NCI-H460 (cell line): Measurements from ENCODE around the gene FAM187B. TPM values are rescaled to one million over a fixed set of nuclear protein-coding genes. Genes with fewer than 3 reads are reported as not detected.

Experiments used
- DNase-seq: peaks from one replicate; pipeline ENCODE4 v3.0.0-alpha.2; 2016; ENCODE audit warnings: low read depth; ENCODE audit errors: extremely low read depth
- total RNA-seq: library from RNA; depleted of rRNA; stranded (reverse); fragments of >200 nt; shearing (Covaris generic); gene quantifications from 2 replicates; pipeline ENCODE4 v1.2.3, GENCODE V29; 2014; rRNA removed

The FAM187B gene
- total RNA-seq, 1 experiment from 2014 or later: not detected

- DNase-seq: no peak
Measured at GRCh38 chr19:35194012-35194984, 34.2 kb downstream of the FAM187B start.

GRCh38 chr19:35184884-35185283 is 43.7 kb downstream of the FAM187B start:
- no peak for DNase-seq

GRCh38 chr19:35184267-35184666 is 44.3 kb downstream of the FAM187B start:
- no peak for DNase-seq

GRCh38 chr19:35181387-35181786 is 47.2 kb downstream of the FAM187B start:
- no peak for DNase-seq

GRCh38 chr19:35179830-35180229 is 48.7 kb downstream of the FAM187B start:
- no peak for DNase-seq

- DNase-seq: no peak
Measured at GRCh38 chr19:35178701-35179100, 49.8 kb downstream of the FAM187B start.

- no peak for DNase-seq
Measured at GRCh38 chr19:35177377-35178274, 50.9 kb downstream of the FAM187B start.

GRCh38 chr19:35176181-35176570 is 52.4 kb downstream of the FAM187B start:
- DNase-seq: no peak

Other genes with a start within 250 kb of the FAM187B start
- gene GRAMD1A, start 228.4 kb downstream of the FAM187B start, total RNA-seq: 28.8 and 34.5 TPM in 2 replicates
- gene SCN1B, start 198.3 kb downstream of the FAM187B start, total RNA-seq: 0.61 and 0.82 TPM in 2 replicates
- not detected in 2 replicates for gene HPN, start 187.0 kb downstream of the FAM187B start, total RNA-seq
- not detected in 2 replicates for gene FXYD3, start 112.9 kb downstream of the FAM187B start, total RNA-seq
- 0.12 TPM in 1 of 2 replicates, not detected in the other for gene LGI4, start 93.7 kb downstream of the FAM187B start, total RNA-seq
- gene FXYD1, start 89.9 kb downstream of the FAM187B start, total RNA-seq: not detected in 2 replicates
- gene FXYD7, start 85.5 kb downstream of the FAM187B start, total RNA-seq: not detected in 2 replicates
- gene FXYD5, start 74.0 kb downstream of the FAM187B start, total RNA-seq: 104 TPM in 2 replicates
- gene LSR, start 20.3 kb upstream of the FAM187B start, total RNA-seq: 0.10 and 0.63 TPM in 2 replicates
- 42.8 and 43.9 TPM in 2 replicates for gene USF2, start 40.2 kb upstream of the FAM187B start, total RNA-seq
- gene HAMP, start 53.8 kb upstream of the FAM187B start, total RNA-seq: not detected in 2 replicates
- gene MAG, start 63.4 kb upstream of the FAM187B start, total RNA-seq: not detected in 2 replicates
- gene CD22, start 100.4 kb upstream of the FAM187B start, total RNA-seq: not detected in 2 replicates
- not detected in 2 replicates for gene FFAR1, start 119.2 kb upstream of the FAM187B start, total RNA-seq
- not detected in 2 replicates for gene FFAR3, start 129.7 kb upstream of the FAM187B start, total RNA-seq
- gene GPR42, start 142.3 kb upstream of the FAM187B start, total RNA-seq: not detected in 2 replicates
- gene FFAR2, start 219.5 kb upstream of the FAM187B start, total RNA-seq: not detected in 2 replicates